CD14-positive monocyte (primary cell): ENCODE measurements around the gene TTC16. TPM values are rescaled to one million over a fixed set of nuclear protein-coding genes. Genes with fewer than 3 reads are reported as not detected.
A peak's percentile ranks its signal among the peaks of the same experiment; 100 is the strongest.

Source experiments
- DNase-seq, 3 donors: peaks; one replicate each; pipeline ENCODE4 v3.0.0-alpha.2; 2011 to 2022
- H2AFZ ChIP-seq: 2 replicates; pipeline ENCODE4 v1.6.0; 2012; ENCODE audit warnings: mild to moderate bottlenecking, low read depth, low read length, inconsistent platforms; ENCODE audit not compliant: insufficient read depth, poor library complexity, severe bottlenecking
- H3K27ac ChIP-seq, 2 donors: 1 replicate in 1 of 2; 2 replicates in 1 of 2; pipeline ENCODE4 v1.5.1; 2012 to 2013; ENCODE audit warnings: low read length in 2 of 2, control low read depth in 1 of 2, inconsistent platforms in 1 of 2, low read depth in 1 of 2, mild to moderate bottlenecking in 1 of 2
- H3K27me3 ChIP-seq, 2 donors: one replicate each; pipeline versions ENCODE4 v1.6.0 to v1.6.1; 2011 to 2013; ENCODE audit warnings: low read length in 2 of 2; ENCODE audit not compliant: control insufficient read depth in 2 of 2, insufficient read depth in 2 of 2
- H3K36me3 ChIP-seq, 2 donors: replicated peaks in 1 of 2; 1 replicate in 1 of 2; 2 replicates in 1 of 2; pipeline versions ENCODE4 v1.5.1 to v1.6.1; 2012 to 2013; ENCODE audit warnings: low read length in 2 of 2, control low read depth in 1 of 2, inconsistent platforms in 1 of 2, mild to moderate bottlenecking in 1 of 2; ENCODE audit not compliant: insufficient read depth in 2 of 2, control insufficient read depth in 1 of 2
- H3K4me1 ChIP-seq, 2 donors: 1 replicate in 1 of 2; 2 replicates in 1 of 2; pipeline versions ENCODE4 v1.5.1 to v1.6.1; 2012 to 2013; ENCODE audit warnings: low read length in 2 of 2, control low read depth in 1 of 2, inconsistent platforms in 1 of 2, mild to moderate bottlenecking in 1 of 2, moderate library complexity in 1 of 2; ENCODE audit not compliant: insufficient read depth in 2 of 2, control insufficient read depth in 1 of 2
- H3K4me2 ChIP-seq: replicated peaks from 2 replicates; pipeline ENCODE3; 2012; ENCODE audit warnings: low read length, moderate library complexity, mild to moderate bottlenecking; ENCODE audit not compliant: poor library complexity, severe bottlenecking; ENCODE audit errors: extremely low read depth
- H3K4me3 ChIP-seq, 3 experiments: fragments of 200-600 bp in 1 of 3; sonication (generic) in 1 of 3; replicated peaks in 1 of 3; 1 replicate in 2 of 3; 2 replicates in 1 of 3; pipeline ENCODE4 v1.5.1; 2011 to 2013; ENCODE audit warnings: low read length in 3 of 3, mild to moderate bottlenecking in 3 of 3, control low read depth in 2 of 3, low read depth in 2 of 3, inconsistent platforms in 1 of 3, moderate library complexity in 1 of 3
- H3K79me2 ChIP-seq: 2 replicates; pipeline ENCODE4 v1.6.0; 2012; ENCODE audit warnings: mild to moderate bottlenecking, control low read depth, inconsistent platforms, low read length, moderate library complexity; ENCODE audit not compliant: insufficient read depth
- H3K9ac ChIP-seq: 2 replicates; pipeline ENCODE4 v1.6.0; 2017; ENCODE audit warnings: low read length, mild to moderate bottlenecking; ENCODE audit not compliant: insufficient read depth, poor library complexity, severe bottlenecking
- H3K9me3 ChIP-seq, 2 donors: replicated peaks in 1 of 2; 1 replicate in 1 of 2; 2 replicates in 1 of 2; pipeline versions ENCODE4 v1.5.1 to v1.6.1; 2012 to 2013; ENCODE audit warnings: low read length in 2 of 2, control low read depth in 1 of 2; ENCODE audit not compliant: control insufficient read depth in 1 of 2, insufficient read depth in 1 of 2
- H4K20me1 ChIP-seq: 2 replicates; pipeline ENCODE4 v1.6.0; 2012; ENCODE audit warnings: mild to moderate bottlenecking, low read length, control low read depth, moderate library complexity; ENCODE audit not compliant: insufficient read depth
- H3K27ac Mint-ChIP-seq, 7 donors: one replicate each; pipeline ENCODE4 v1.8.0; 2020; ENCODE audit warnings: mild to moderate bottlenecking in 7 of 7, mixed read lengths in 7 of 7, moderate library complexity in 6 of 7, inconsistent platforms in 2 of 7
- H3K27me3 Mint-ChIP-seq, 3 donors: one replicate each; pipeline ENCODE4 v1.8.0; 2021 to 2022; ENCODE audit warnings: low read depth in 3 of 3, mild to moderate bottlenecking in 3 of 3, mixed read lengths in 3 of 3, moderate library complexity in 3 of 3, inconsistent platforms in 1 of 3
- H3K36me3 Mint-ChIP-seq, 2 donors: one replicate each; pipeline ENCODE4 v1.8.0; 2020; ENCODE audit warnings: mixed read lengths in 2 of 2, inconsistent platforms in 1 of 2, mild to moderate bottlenecking in 1 of 2
- H3K4me1 Mint-ChIP-seq: one replicate; pipeline ENCODE4 v1.8.0; 2020; ENCODE audit warnings: mild to moderate bottlenecking, mixed read lengths
- H3K4me3 Mint-ChIP-seq, 2 donors: one replicate each; pipeline ENCODE4 v1.8.0; 2020; ENCODE audit warnings: mild to moderate bottlenecking in 2 of 2, mixed read lengths in 2 of 2, moderate library complexity in 1 of 2
- H3K9me3 Mint-ChIP-seq, 7 donors: one replicate each; pipeline ENCODE4 v1.8.0; 2020 to 2022; ENCODE audit warnings: mixed read lengths in 7 of 7, mild to moderate bottlenecking in 6 of 7, moderate library complexity in 6 of 7, inconsistent platforms in 2 of 7
- WGBS: methylation state at CpG from one replicate; pipeline ENCODE4 v1.1.5; 2013; ENCODE audit warnings: missing lambda C conversion rate; ENCODE audit not compliant: insufficient coverage; 5-methylcytosine and 5-hydroxymethylcytosine counted together
- intact Hi-C, 2 donors: fragments of 100-400 bp; cut with micrococcal nuclease; formaldehyde crosslinking; loops; one replicate each; pipeline versions ENCODE4 v1.15.0 to v1.15.1; 2023
- polyA plus RNA-seq, 3 donors: library from polyadenylated mRNA; depleted of rRNA in 1 of 3; unstranded in 2 of 3; stranded (reverse) in 1 of 3; fragments of 300-500 nt in 2 of 3; fragments of >200 nt in 1 of 3; fragmentation: Illumina TruSeq in 2 of 3; gene quantifications; 1 replicate in 2 of 3; 2 replicates in 1 of 3; pipeline ENCODE4 v1.2.3, GENCODE V29; 2012 to 2021
- TF ChIP-seq, protein P1 (sequence below): fragments of 200-600 bp; IDR thresholded peaks from one replicate; pipeline ENCODE4 v1.8.0; 2022; ENCODE audit warnings: antibody characterized with exemption, mild to moderate bottlenecking

The TTC16 gene
- polyA plus RNA-seq, 3 donors, result 0.04 TPM; not detected in 2

DNA sequence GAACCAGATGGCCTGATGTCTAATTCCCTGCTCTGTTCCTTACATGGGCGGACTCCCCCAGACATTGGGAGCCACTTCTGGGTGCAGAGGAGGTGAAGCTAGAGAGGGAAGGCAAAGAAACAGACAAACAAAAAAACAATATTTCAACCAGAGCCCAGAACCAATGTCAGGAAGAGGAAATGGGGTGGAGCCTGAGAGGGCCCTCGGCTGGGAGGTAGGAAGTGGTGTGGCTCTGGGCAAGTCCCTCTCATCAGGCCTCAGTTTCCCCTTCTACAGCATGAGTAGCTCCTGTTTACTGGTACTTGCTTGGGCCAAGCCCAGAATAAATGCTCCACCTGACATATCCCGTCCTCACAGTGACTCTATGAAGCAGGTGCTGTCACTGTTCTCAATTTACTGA, 51.5 kb downstream of the TTC16 start:
- peak overlapping the region in 1 of 2 donors; percentile 61 for H3K27ac ChIP-seq
- H2AFZ ChIP-seq, result no peak overlapping the region
- no peaks in the 10 kb centered on the region for H3K9me3 Mint-ChIP-seq

DNA sequence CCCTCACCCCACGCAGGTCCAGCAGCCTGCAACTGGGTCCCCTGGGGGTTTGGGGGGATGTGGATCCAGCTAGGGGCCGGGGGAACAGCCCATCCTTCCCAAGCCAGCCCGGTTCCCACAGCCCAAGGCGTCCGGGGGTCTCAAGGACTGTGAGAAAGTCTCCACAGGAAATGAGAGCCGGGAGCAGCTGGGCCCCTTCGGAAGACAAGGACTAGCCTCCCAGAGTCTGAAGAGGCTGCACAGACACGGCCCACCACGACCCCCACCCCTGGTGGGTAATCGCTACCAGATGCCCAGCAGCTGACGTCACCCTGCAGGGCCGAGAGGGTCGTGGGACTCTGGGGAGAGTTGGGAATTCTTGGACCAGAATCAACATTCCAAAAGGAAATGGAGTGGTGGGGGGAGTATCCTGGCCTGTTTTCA, 52.0 kb downstream of the TTC16 start:
- Mint-ChIP-seq H3K36me3 (peaks cover 66 to 86% of the 10 kb centered on the region in 2 donors), H3K27me3 (peaks cover 0 to 1% (median 0%) of the 10 kb centered on the region in 3 donors), H3K27ac (peak overlapping the region in 4 of 7 donors; percentile 31 to 85 (median 71)), H3K4me1 (peaks cover 88% of the 10 kb centered on the region), H3K9me3 (no peaks in the 10 kb centered on the region), H3K4me3 (no peak overlapping the region)
- TF ChIP-seq, protein P1, sequence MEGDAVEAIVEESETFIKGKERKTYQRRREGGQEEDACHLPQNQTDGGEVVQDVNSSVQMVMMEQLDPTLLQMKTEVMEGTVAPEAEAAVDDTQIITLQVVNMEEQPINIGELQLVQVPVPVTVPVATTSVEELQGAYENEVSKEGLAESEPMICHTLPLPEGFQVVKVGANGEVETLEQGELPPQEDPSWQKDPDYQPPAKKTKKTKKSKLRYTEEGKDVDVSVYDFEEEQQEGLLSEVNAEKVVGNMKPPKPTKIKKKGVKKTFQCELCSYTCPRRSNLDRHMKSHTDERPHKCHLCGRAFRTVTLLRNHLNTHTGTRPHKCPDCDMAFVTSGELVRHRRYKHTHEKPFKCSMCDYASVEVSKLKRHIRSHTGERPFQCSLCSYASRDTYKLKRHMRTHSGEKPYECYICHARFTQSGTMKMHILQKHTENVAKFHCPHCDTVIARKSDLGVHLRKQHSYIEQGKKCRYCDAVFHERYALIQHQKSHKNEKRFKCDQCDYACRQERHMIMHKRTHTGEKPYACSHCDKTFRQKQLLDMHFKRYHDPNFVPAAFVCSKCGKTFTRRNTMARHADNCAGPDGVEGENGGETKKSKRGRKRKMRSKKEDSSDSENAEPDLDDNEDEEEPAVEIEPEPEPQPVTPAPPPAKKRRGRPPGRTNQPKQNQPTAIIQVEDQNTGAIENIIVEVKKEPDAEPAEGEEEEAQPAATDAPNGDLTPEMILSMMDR, result no peak
- DNase-seq, result no peak
- 78% methylated on average over 11 of the region's 13 CpGs for WGBS
- H4K20me1 ChIP-seq, result peaks cover 99% of the 10 kb centered on the region
- intact Hi-C loops, result no loop called here
- H3K27me3 ChIP-seq, result no peaks in the 10 kb centered on the region
- H3K4me3 ChIP-seq, result no peak overlapping the region
- no peak overlapping the region for H2AFZ ChIP-seq
- peaks cover 53 to 78% of the 10 kb centered on the region in 2 donors for H3K4me1 ChIP-seq
- H3K4me2 ChIP-seq, result peak overlapping the region; percentile 11
- H3K9me3 ChIP-seq, result no peaks in the 10 kb centered on the region
- peak overlapping the region; percentile 17 for H3K9ac ChIP-seq
- H3K36me3 ChIP-seq, result peaks cover 59 to 80% of the 10 kb centered on the region in 2 donors
- peaks cover 98% of the 10 kb centered on the region for H3K79me2 ChIP-seq
- peak overlapping the region in 1 of 2 donors; percentile 61 for H3K27ac ChIP-seq

More for the DNA sequence above, 51.5 kb downstream of the TTC16 start:
- Mint-ChIP-seq H3K27ac (peak overlapping the region in 5 of 7 donors; percentile 12 to 77 (median 62)), H3K36me3 (peaks cover 62 to 81% of the 10 kb centered on the region in 2 donors), H3K4me1 (peaks cover 91% of the 10 kb centered on the region), H3K27me3 (peaks cover 0 to 1% (median 0%) of the 10 kb centered on the region in 3 donors), H3K4me3 (no peak overlapping the region)
- DNase-seq, result no peak
- peaks cover 99% of the 10 kb centered on the region for H4K20me1 ChIP-seq
- H3K9ac ChIP-seq, result peak overlapping the region; percentile 17
- peaks cover 58 to 78% of the 10 kb centered on the region in 2 donors for H3K4me1 ChIP-seq
- H3K79me2 ChIP-seq, result peaks cover 98% of the 10 kb centered on the region
- intact Hi-C loops, result no loop called here
- TF ChIP-seq, protein P1, result no peak
- H3K36me3 ChIP-seq, result peaks cover 54 to 75% of the 10 kb centered on the region in 2 donors
- no peaks in the 10 kb centered on the region for H3K27me3 ChIP-seq
- WGBS, result 80% methylated on average over 1 of the region's 3 CpGs
- H3K4me2 ChIP-seq, result peak overlapping the region; percentile 11
- H3K9me3 ChIP-seq, result no peaks in the 10 kb centered on the region
- no peak overlapping the region for H3K4me3 ChIP-seq
